Stomach (tissue), 9 donors: ENCODE measurements around the gene APOL1. TPM values are rescaled to one million over a fixed set of nuclear protein-coding genes. Genes with fewer than 3 reads are reported as not detected.

Experiments
- DNase-seq, 2 donors: peaks; one replicate each; pipeline versions ENCODE4 v3.0.0 to v3.0.0-alpha.2; 2013 to 2019
- H3K27ac ChIP-seq, 5 donors: fragments of 200-600 bp in 4 of 5; sonication (generic) in 4 of 5; one replicate each; pipeline ENCODE4 v1.5.1; 2013 to 2019; ENCODE audit warnings: mild to moderate bottlenecking in 1 of 5, moderate library complexity in 1 of 5
- H3K27me3 ChIP-seq, 3 donors: fragments of 200-600 bp; sonication (generic); one replicate each; pipeline ENCODE4 v1.5.1; 2017 to 2019; ENCODE audit warnings: mixed run types in 1 of 3
- H3K36me3 ChIP-seq, 4 donors: fragments of 200-600 bp; sonication (generic); 1 replicate in 3 of 4; 2 replicates in 1 of 4; pipeline ENCODE4 v1.5.1; 2016 to 2019
- H3K4me1 ChIP-seq, 4 donors: fragments of 200-600 bp; sonication (generic); one replicate each; pipeline ENCODE4 v1.5.1; 2016 to 2019
- H3K4me3 ChIP-seq, 4 donors: fragments of 200-600 bp; sonication (generic) in 3 of 4; one replicate each; pipeline ENCODE4 v1.5.1; 2016 to 2019; ENCODE audit warnings: mild to moderate bottlenecking in 1 of 4
- H3K9me3 ChIP-seq, 4 donors: fragments of 200-600 bp; sonication (generic); one replicate each; pipeline ENCODE4 v1.5.1; 2016 to 2019
- CTCF ChIP-seq, 7 experiments: fragments of 450-650 bp in 4 of 7; fragments of 200-600 bp in 3 of 7; sonication (generic) in 3 of 7; IDR thresholded peaks; one replicate each; pipeline ENCODE4 v1.5.1; 2016 to 2019; ENCODE audit warnings: antibody characterized with exemption in 7 of 7, control low read depth in 2 of 7, mild to moderate bottlenecking in 1 of 7
- EP300 ChIP-seq: sonication (generic); formaldehyde crosslinking; IDR thresholded peaks from one replicate; pipeline ENCODE4 v1.6.1; 2017; ENCODE audit warnings: antibody characterized with exemption
- POLR2A ChIP-seq, 4 donors: fragments of 450-650 bp; IDR thresholded peaks; one replicate each; pipeline ENCODE4 v1.6.1; 2016; ENCODE audit warnings: antibody characterized with exemption in 4 of 4, control low read depth in 2 of 4, mild to moderate bottlenecking in 1 of 4, moderate library complexity in 1 of 4
- POLR2AphosphoS5 ChIP-seq, 3 donors: sonication (generic); formaldehyde crosslinking; IDR thresholded peaks; one replicate each; pipeline ENCODE4 v1.6.1; 2016; ENCODE audit warnings: antibody characterized with exemption in 3 of 3
- WGBS, 5 donors: extraction: QIAGEN DNeasy Blood & Tissue Kit in 3 of 5; methylation state at CpG; one replicate each; pipeline versions ENCODE4 v1.1.5 to v1.1.7; 2013 to 2018; 5-methylcytosine and 5-hydroxymethylcytosine counted together
- intact Hi-C: fragments of 100-400 bp; cut with DNase I; formaldehyde crosslinking; loops from one replicate; pipeline ENCODE4 v1.15.1; 2023; ENCODE audit warnings: low total_unique reads
- polyA plus RNA-seq, 3 donors: library from polyadenylated mRNA; stranded (reverse); fragments of 200-250 nt; gene quantifications; one replicate each; pipeline ENCODE4 v1.2.3, GENCODE V29; 2013
- total RNA-seq, 5 donors: library from RNA; depleted of rRNA; stranded (reverse); fragments of >200 nt; gene quantifications; one replicate each; pipeline versions ENCODE4 v1.1.0 to v1.2.3, GENCODE V29; 2014 to 2016
- donor health status: healthy with polysubstance abuse.
- donor health status: Bipolar disorder and iron deficiency.
- donor health status: healthy.

Gene APOL1
- total and polyA plus RNA-seq, 8 donors: 5.2 to 87.5 (median 38.5) TPM

GRCh38 chr22:36303874-36304273 is 50.9 kb downstream of the APOL1 start:
- Histone ChIP-seq H3K27ac (peak overlapping the region in 4 of 5 donors; percentile 35 to 77 (median 70)), H3K36me3 (peaks cover 97 to 100% (median 100%) of the 10 kb centered on the region in 4 donors), H3K27me3 (no peaks in the 10 kb centered on the region), H3K9me3 (no peaks in the 10 kb centered on the region), H3K4me1 (peaks cover 7 to 45% (median 24%) of the 10 kb centered on the region in 4 donors), H3K4me3 (no peak overlapping the region)
- peak; percentile 44 to 54 for DNase-seq
- 28 to 60% (median 49%) methylated on average over 13 of the region's 13 CpGs for WGBS, 5 donors
- TF ChIP-seq EP300: no peak
- TF ChIP-seq POLR2AphosphoS5 (IDR thresholded peaks at IDR 0.05): no peak
- no peak for TF ChIP-seq POLR2A (IDR thresholded peaks at IDR 0.05)
- TF ChIP-seq CTCF (IDR thresholded peaks at IDR 0.05): no peak
- intact Hi-C loops: loop anchor here (5.0 kb wide), 1 partner anchor 168 kb away; no protein-coding TSS in a partner anchor

GRCh38 chr22:36304429-36304828 is 51.5 kb downstream of the APOL1 start:
- Histone ChIP-seq H3K4me1 (peaks cover 7 to 45% (median 24%) of the 10 kb centered on the region in 4 donors), H3K27me3 (no peaks in the 10 kb centered on the region), H3K4me3 (no peak overlapping the region), H3K9me3 (no peaks in the 10 kb centered on the region), H3K36me3 (peaks cover 97 to 100% (median 100%) of the 10 kb centered on the region in 4 donors), H3K27ac (peak overlapping the region in 4 of 5 donors; percentile 35 to 77 (median 70))
- intact Hi-C loops: loop anchor here (5.0 kb wide), 1 partner anchor 168 kb away; no protein-coding TSS in a partner anchor
- DNase-seq: no peak
- TF ChIP-seq CTCF (IDR thresholded peaks at IDR 0.05) (no peak), POLR2A (IDR thresholded peaks at IDR 0.05) (no peak), POLR2AphosphoS5 (IDR thresholded peaks at IDR 0.05) (no peak), EP300 (no peak)
- WGBS, 5 donors: 54 to 61% (median 57%) methylated on average over 10 of the region's 10 CpGs

GRCh38 chr22:36305813-36306212 is 52.9 kb downstream of the APOL1 start:
- Histone ChIP-seq H3K4me3 (no peak overlapping the region), H3K27ac (peak overlapping the region in 2 of 5 donors; percentile 76 to 77), H3K4me1 (peaks cover 7 to 45% (median 24%) of the 10 kb centered on the region in 4 donors), H3K27me3 (no peaks in the 10 kb centered on the region), H3K9me3 (no peaks in the 10 kb centered on the region), H3K36me3 (peaks cover 96 to 100% (median 100%) of the 10 kb centered on the region in 4 donors)
- intact Hi-C loops: no loop called here
- WGBS, 5 donors: 82 to 99% (median 92%) methylated on average over 9 to 19 of the region's 19 CpGs
- no peak for DNase-seq
- TF ChIP-seq EP300: no peak
- no peak for TF ChIP-seq POLR2A (IDR thresholded peaks at IDR 0.05)
- no peak for TF ChIP-seq CTCF (IDR thresholded peaks at IDR 0.05)
- TF ChIP-seq POLR2AphosphoS5 (IDR thresholded peaks at IDR 0.05): no peak

GRCh38 chr22:36306227-36306626 is 53.3 kb downstream of the APOL1 start:
- no peaks in the 10 kb centered on the region for H3K27me3 ChIP-seq
- no peak for TF ChIP-seq POLR2A (IDR thresholded peaks at IDR 0.05)
- no peak for TF ChIP-seq CTCF (IDR thresholded peaks at IDR 0.05)
- TF ChIP-seq EP300: no peak
- TF ChIP-seq POLR2AphosphoS5 (IDR thresholded peaks at IDR 0.05): no peak
- 80 to 92% (median 87%) methylated on average over 15 to 18 of the region's 18 CpGs for WGBS, 5 donors
- peak overlapping the region in 2 of 5 donors; percentile 76 to 77 for H3K27ac ChIP-seq
- peaks cover 4 to 42% (median 23%) of the 10 kb centered on the region in 4 donors for H3K4me1 ChIP-seq
- intact Hi-C loops: no loop called here
- no peak for DNase-seq
- peaks cover 96 to 100% (median 100%) of the 10 kb centered on the region in 4 donors for H3K36me3 ChIP-seq
- no peaks in the 10 kb centered on the region for H3K9me3 ChIP-seq
- no peak overlapping the region for H3K4me3 ChIP-seq
